CD4-positive, alpha-beta memory T cell (primary cell): ENCODE measurements around the gene PHC2. TPM values are rescaled to one million over a fixed set of nuclear protein-coding genes. Genes with fewer than 3 reads are reported as not detected.

Source experiments
- CTCF ChIA-PET: fragments of 350-600 bp; sonication (Branson Sonifier 250); formaldehyde crosslinking; loops from one replicate; lab custom pipeline; 2021; ENCODE audit warnings: inconsistent platforms; ENCODE audit not compliant: partially characterized antibody; lab: Charles Lee
- POLR2A ChIA-PET: fragments of 350-600 bp; sonication (Branson Sonifier 250); formaldehyde crosslinking; loops from one replicate; lab custom pipeline; 2021; ENCODE audit not compliant: partially characterized antibody; lab: Charles Lee
- DNase-seq, 5 donors: peaks; one replicate each; pipeline versions ENCODE4 v3.0.0 to v3.0.0-alpha.2; 2020 to 2022; ENCODE audit warnings: mixed read lengths in 1 of 5
- H3K27ac ChIP-seq: one replicate; pipeline ENCODE4 v1.7.0; 2013; ENCODE audit warnings: low read depth, low read length
- H3K27me3 ChIP-seq: 2 replicates; pipeline ENCODE4 v1.7.0; 2013; ENCODE audit warnings: mild to moderate bottlenecking, low read length, moderate library complexity; ENCODE audit not compliant: insufficient read depth
- H3K36me3 ChIP-seq: 2 replicates; pipeline ENCODE4 v1.7.0; 2013; ENCODE audit warnings: mild to moderate bottlenecking, low read length, moderate library complexity; ENCODE audit not compliant: insufficient read depth
- H3K4me1 ChIP-seq: 2 replicates; pipeline ENCODE4 v1.7.0; 2013; ENCODE audit warnings: mild to moderate bottlenecking, low read length, moderate library complexity; ENCODE audit not compliant: insufficient read depth
- H3K4me3 ChIP-seq, 2 donors: one replicate each; pipeline ENCODE4 v1.7.0; 2013; ENCODE audit warnings: low read length in 2 of 2, mild to moderate bottlenecking in 1 of 2
- H3K9me3 ChIP-seq, 2 donors: one replicate each; pipeline ENCODE4 v1.7.0; 2013; ENCODE audit warnings: low read length in 2 of 2, control low read depth in 1 of 2; ENCODE audit not compliant: control insufficient read depth in 1 of 2
- H3K27ac Mint-ChIP-seq, 7 donors: one replicate each; pipeline ENCODE4 v1.8.0; 2020 to 2021; ENCODE audit warnings: mixed read lengths in 7 of 7, mild to moderate bottlenecking in 6 of 7, inconsistent platforms in 3 of 7, moderate library complexity in 3 of 7
- H3K27me3 Mint-ChIP-seq, 2 donors: one replicate each; pipeline ENCODE4 v1.8.0; 2020 to 2021; ENCODE audit warnings: mixed read lengths in 2 of 2
- H3K36me3 Mint-ChIP-seq, 2 donors: one replicate each; pipeline ENCODE4 v1.8.0; 2020 to 2021; ENCODE audit warnings: mixed read lengths in 2 of 2, inconsistent platforms in 1 of 2, mild to moderate bottlenecking in 1 of 2
- H3K4me1 Mint-ChIP-seq, 4 donors: one replicate each; pipeline ENCODE4 v1.8.0; 2020 to 2021; ENCODE audit warnings: mixed read lengths in 4 of 4, mild to moderate bottlenecking in 1 of 4
- H3K4me3 Mint-ChIP-seq, 8 donors: one replicate each; pipeline ENCODE4 v1.8.0; 2020 to 2021; ENCODE audit warnings: mixed read lengths in 8 of 8, mild to moderate bottlenecking in 7 of 8, moderate library complexity in 6 of 8, inconsistent platforms in 3 of 8
- H3K9me3 Mint-ChIP-seq, 8 donors: one replicate each; pipeline ENCODE4 v1.8.0; 2020 to 2021; ENCODE audit warnings: mixed read lengths in 8 of 8, mild to moderate bottlenecking in 5 of 8, inconsistent platforms in 3 of 8, moderate library complexity in 1 of 8
- intact Hi-C: fragments of 100-400 bp; cut with micrococcal nuclease; formaldehyde crosslinking; loops from one replicate; pipeline ENCODE4 v1.15.1; 2023
- polyA plus RNA-seq, 2 donors: library from polyadenylated mRNA; unstranded; fragments of 300-500 nt; fragmentation: Illumina TruSeq; gene quantifications; one replicate each; pipeline ENCODE4 v1.2.3, GENCODE V29; 2021
- total RNA-seq, 2 experiments: library from RNA; stranded (reverse); gene quantifications; one replicate each; pipeline ENCODE4 v1.2.3, GENCODE V29; 2021

The PHC2 gene
- total and polyA plus RNA-seq, 4 experiments from 2014 or later: 11.3 to 35.6 (median 30.4) TPM

- H3K36me3 ChIP-seq: no peaks in the 10 kb centered on the region
- Mint-ChIP-seq H3K27me3 (no peaks in the 10 kb centered on the region), H3K27ac (peak overlapping the region in 2 of 7 donors; percentile 3 to 53), H3K4me3 (peak overlapping the region in 5 of 8 donors; percentile 2 to 71 (median 29)), H3K36me3 (no peaks in the 10 kb centered on the region), H3K9me3 (no peaks in the 10 kb centered on the region), H3K4me1 (peaks cover 19 to 34% (median 27%) of the 10 kb centered on the region in 4 donors)
- ChIA-PET CTCF (interaction anchor here (0.9 to 3.5 kb wide), 10 partner anchors 11 to 344 kb away, joined by 3 to 46 read pairs (median 4); no protein-coding TSS in a partner anchor), POLR2A (no interaction called here)
- peaks cover 17% of the 10 kb centered on the region for H3K4me1 ChIP-seq
- no peak overlapping the region for H3K4me3 ChIP-seq
- peak; percentile 48 to 60 (median 49) for DNase-seq
- H3K9me3 ChIP-seq: no peaks in the 10 kb centered on the region
- H3K27ac ChIP-seq: no peak overlapping the region
- H3K27me3 ChIP-seq: no peaks in the 10 kb centered on the region
- intact Hi-C loops: loop anchor here (1.0 to 5.0 kb wide), 2 partner anchors 175 to 343 kb away; no protein-coding TSS in a partner anchor
Observed at GRCh38 chr1:33470495-33471012, 39.7 kb upstream of the PHC2 start.

GRCh38 chr1:33469691-33470090 is 38.8 kb upstream of the PHC2 start:
- H3K4me3 ChIP-seq: no peak overlapping the region
- no peak overlapping the region for H3K27ac Mint-ChIP-seq
- CTCF ChIA-PET: interaction anchor here (1.5 to 3.5 kb wide), 2 partner anchors 28 to 173 kb away, joined by 3 to 46 read pairs; no protein-coding TSS in a partner anchor
- peaks cover 19 to 34% (median 27%) of the 10 kb centered on the region in 4 donors for H3K4me1 Mint-ChIP-seq
- no peaks in the 10 kb centered on the region for H3K9me3 Mint-ChIP-seq
- no peaks in the 10 kb centered on the region for H3K36me3 ChIP-seq
- DNase-seq: no peak
- no peaks in the 10 kb centered on the region for H3K27me3 Mint-ChIP-seq
- H3K36me3 Mint-ChIP-seq: no peaks in the 10 kb centered on the region
- no peak overlapping the region for H3K27ac ChIP-seq
- H3K27me3 ChIP-seq: no peaks in the 10 kb centered on the region
- H3K9me3 ChIP-seq: no peaks in the 10 kb centered on the region
- H3K4me1 ChIP-seq: peaks cover 17% of the 10 kb centered on the region
- no peak overlapping the region for H3K4me3 Mint-ChIP-seq
- POLR2A ChIA-PET: no interaction called here
- intact Hi-C loops: loop anchor here (1.0 to 5.0 kb wide), 2 partner anchors 174 to 342 kb away; no protein-coding TSS in a partner anchor

GRCh38 chr1:33468967-33469366 is 38.1 kb upstream of the PHC2 start:
- Histone ChIP-seq H3K27me3 (no peaks in the 10 kb centered on the region), H3K36me3 (no peaks in the 10 kb centered on the region), H3K4me3 (no peak overlapping the region), H3K9me3 (no peaks in the 10 kb centered on the region), H3K27ac (no peak overlapping the region), H3K4me1 (peaks cover 17% of the 10 kb centered on the region)
- ChIA-PET CTCF (interaction anchor here (0.6 to 2.4 kb wide), 3 partner anchors 27 to 173 kb away, joined by 3 to 7 read pairs (median 3); no protein-coding TSS in a partner anchor), POLR2A (no interaction called here)
- no peak overlapping the region for H3K27ac Mint-ChIP-seq
- no peak for DNase-seq
- no peaks in the 10 kb centered on the region for H3K36me3 Mint-ChIP-seq
- H3K4me3 Mint-ChIP-seq: no peak overlapping the region
- no peaks in the 10 kb centered on the region for H3K9me3 Mint-ChIP-seq
- peaks cover 19 to 34% (median 27%) of the 10 kb centered on the region in 4 donors for H3K4me1 Mint-ChIP-seq
- no peaks in the 10 kb centered on the region for H3K27me3 Mint-ChIP-seq
- intact Hi-C loops: no loop called here

- no peaks in the 10 kb centered on the region for H3K36me3 Mint-ChIP-seq
- no peaks in the 10 kb centered on the region for H3K36me3 ChIP-seq
- H3K27me3 Mint-ChIP-seq: no peaks in the 10 kb centered on the region
- H3K4me3 ChIP-seq: no peak overlapping the region
- ChIA-PET CTCF (interaction anchor here (0.6 to 2.4 kb wide), 3 partner anchors 27 to 173 kb away, joined by 3 to 7 read pairs (median 3); no protein-coding TSS in a partner anchor), POLR2A (no interaction called here)
- H3K27ac Mint-ChIP-seq: no peak overlapping the region
- intact Hi-C loops: no loop called here
- no peaks in the 10 kb centered on the region for H3K9me3 ChIP-seq
- H3K9me3 Mint-ChIP-seq: no peaks in the 10 kb centered on the region
- DNase-seq: no peak
- H3K4me1 Mint-ChIP-seq: peaks cover 19 to 32% (median 26%) of the 10 kb centered on the region in 4 donors
- no peak overlapping the region for H3K4me3 Mint-ChIP-seq
- H3K27me3 ChIP-seq: no peaks in the 10 kb centered on the region
- H3K4me1 ChIP-seq: peaks cover 17% of the 10 kb centered on the region
- no peak overlapping the region for H3K27ac ChIP-seq
Observed at GRCh38 chr1:33468531-33468930, 37.6 kb upstream of the PHC2 start.

GRCh38 chr1:33468011-33468410 is 37.1 kb upstream of the PHC2 start:
- Mint-ChIP-seq H3K27me3 (no peaks in the 10 kb centered on the region), H3K4me3 (no peak overlapping the region), H3K9me3 (no peaks in the 10 kb centered on the region), H3K4me1 (peaks cover 17 to 27% (median 22%) of the 10 kb centered on the region in 4 donors), H3K27ac (no peak overlapping the region), H3K36me3 (no peaks in the 10 kb centered on the region)
- Histone ChIP-seq H3K27ac (no peak overlapping the region), H3K9me3 (no peaks in the 10 kb centered on the region), H3K27me3 (no peaks in the 10 kb centered on the region), H3K4me3 (no peak overlapping the region), H3K4me1 (peaks cover 13% of the 10 kb centered on the region), H3K36me3 (no peaks in the 10 kb centered on the region)
- no peak for DNase-seq
- CTCF ChIA-PET: interaction anchor here (2.4 kb wide), 1 partner anchor 172 kb away, joined by 7 read pairs; no protein-coding TSS in a partner anchor
- POLR2A ChIA-PET: no interaction called here
- intact Hi-C loops: no loop called here

GRCh38 chr1:33466159-33466558 is 35.3 kb upstream of the PHC2 start:
- Mint-ChIP-seq H3K27ac (no peak overlapping the region), H3K27me3 (no peaks in the 10 kb centered on the region), H3K4me3 (no peak overlapping the region), H3K9me3 (no peaks in the 10 kb centered on the region), H3K36me3 (no peaks in the 10 kb centered on the region), H3K4me1 (peaks cover 6 to 9% (median 7%) of the 10 kb centered on the region in 4 donors)
- Histone ChIP-seq H3K27me3 (no peaks in the 10 kb centered on the region), H3K36me3 (no peaks in the 10 kb centered on the region), H3K9me3 (no peaks in the 10 kb centered on the region), H3K4me1 (peaks cover 3% of the 10 kb centered on the region), H3K27ac (no peak overlapping the region), H3K4me3 (no peak overlapping the region)
- CTCF ChIA-PET: no interaction called here
- POLR2A ChIA-PET: no interaction called here
- no peak for DNase-seq
- intact Hi-C loops: no loop called here

- no peak overlapping the region for H3K4me3 Mint-ChIP-seq
- no peaks in the 10 kb centered on the region for H3K27me3 ChIP-seq
- no peak for DNase-seq
Observed at GRCh38 chr1:33465316-33465715, 34.4 kb upstream of the PHC2 start.

More at GRCh38 chr1:33465316-33465715, 34.4 kb upstream of the PHC2 start:
- Mint-ChIP-seq H3K27ac (no peak overlapping the region), H3K4me1 (peaks cover under 1 to 2% (median 2%) of the 10 kb centered on the region in 4 donors), H3K9me3 (no peaks in the 10 kb centered on the region), H3K27me3 (no peaks in the 10 kb centered on the region), H3K36me3 (no peaks in the 10 kb centered on the region)
- peaks cover 3% of the 10 kb centered on the region for H3K4me1 ChIP-seq
- POLR2A ChIA-PET: no interaction called here
- H3K27ac ChIP-seq: no peak overlapping the region
- H3K9me3 ChIP-seq: no peaks in the 10 kb centered on the region
- CTCF ChIA-PET: no interaction called here
- H3K36me3 ChIP-seq: no peaks in the 10 kb centered on the region
- intact Hi-C loops: no loop called here
- H3K4me3 ChIP-seq: no peak overlapping the region
